Epithelial cell of esophagus (primary cell): ENCODE measurements around the gene UGT1A8.
"Not testable (repeated sequence)": the region's sequence is repeated elsewhere in the genome, so short reads cannot be mapped to it uniquely, and the experiment has no call there.

Experiments
- DNase-seq: peaks from one replicate; pipeline ENCODE4 v3.0.0; 2010; ENCODE audit warnings: low read depth
- H3K4me3 ChIP-seq: 2 replicates; pipeline ENCODE4 v1.5.1; 2011; ENCODE audit warnings: mild to moderate bottlenecking, low read length, control low read depth
- CTCF ChIP-seq: IDR thresholded peaks from 2 replicates; pipeline ENCODE4 v1.5.1; 2011; ENCODE audit warnings: low read depth, mild to moderate bottlenecking, low read length, control low read depth, inconsistent platforms; ENCODE audit not compliant: insufficient read depth; ENCODE audit errors: missing control alignments

Gene UGT1A8

DNA sequence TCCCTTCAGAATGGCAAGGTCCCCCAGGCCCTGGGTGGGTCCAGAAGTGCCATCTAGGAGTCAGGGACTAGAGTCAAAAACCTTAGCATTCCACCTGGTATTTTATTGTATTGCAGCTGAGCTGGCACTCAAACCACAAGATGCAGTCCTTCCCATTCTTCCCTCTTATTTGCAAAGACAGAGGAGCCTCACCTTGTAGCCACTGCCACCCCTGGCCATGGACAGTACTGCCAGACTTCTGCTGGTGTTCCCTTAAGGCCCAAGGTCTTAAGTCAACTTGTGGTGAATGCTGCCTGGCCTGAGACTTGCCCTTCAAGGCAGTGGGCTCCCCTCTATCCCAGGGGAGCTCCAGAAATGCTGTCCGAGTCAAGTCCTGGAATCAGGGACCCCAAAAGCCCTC is 25.7 kb downstream of the UGT1A8 start:
- DNase-seq: peak; percentile 49
- peak; percentile 44 for TF ChIP-seq CTCF
- no peak overlapping the region for H3K4me3 ChIP-seq

DNA sequence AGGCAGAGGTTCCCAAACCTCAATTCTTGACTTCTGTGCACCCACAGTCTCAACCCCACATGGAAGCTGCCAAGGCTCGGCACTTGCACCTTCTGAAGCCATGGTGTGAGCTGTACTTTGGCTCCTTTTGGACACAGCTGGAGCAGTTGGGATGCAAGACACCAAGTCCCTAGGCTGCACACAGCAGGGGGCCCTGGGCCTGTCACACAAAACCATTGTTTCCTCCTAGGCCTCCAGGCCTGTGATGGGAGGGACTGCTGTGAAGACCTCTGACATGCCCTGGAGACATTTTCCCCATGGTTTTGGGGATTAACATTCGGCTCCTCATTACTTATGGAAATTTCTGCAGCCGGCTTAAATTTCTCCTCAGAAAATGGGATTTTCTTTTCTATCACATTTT is 28.6 kb downstream of the UGT1A8 start:
- H3K4me3 ChIP-seq, DNase-seq: not testable (repeated sequence)

DNA sequence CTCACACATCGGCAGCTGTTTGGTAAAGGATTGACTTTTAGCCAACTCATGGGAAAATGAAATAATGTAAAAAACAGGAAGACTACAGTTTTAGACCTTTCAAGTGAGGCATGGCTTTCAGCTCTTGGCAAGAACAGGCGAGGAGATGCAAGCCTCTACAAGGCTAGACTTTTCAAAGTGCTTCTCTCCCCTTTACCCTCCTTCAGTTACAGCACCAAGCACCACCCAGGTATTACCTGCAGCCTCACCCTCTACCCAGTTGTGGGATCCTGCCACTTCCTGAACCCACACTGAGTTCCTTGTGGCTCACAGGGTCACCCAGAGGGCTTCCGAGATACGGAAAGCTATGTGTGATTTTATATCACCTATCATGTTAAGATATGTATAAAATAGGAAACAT is 33.5 kb downstream of the UGT1A8 start:
- peak; percentile 79 for DNase-seq
- TF ChIP-seq CTCF: no peak

GRCh38 chr2:233651430-233651829 is 34.0 kb downstream of the UGT1A8 start:
- TF ChIP-seq CTCF: no peak
- no peak overlapping the region for H3K4me3 ChIP-seq
- no peak for DNase-seq

More for the DNA sequence above, 33.5 kb downstream of the UGT1A8 start:
- no peak overlapping the region for H3K4me3 ChIP-seq

DNA sequence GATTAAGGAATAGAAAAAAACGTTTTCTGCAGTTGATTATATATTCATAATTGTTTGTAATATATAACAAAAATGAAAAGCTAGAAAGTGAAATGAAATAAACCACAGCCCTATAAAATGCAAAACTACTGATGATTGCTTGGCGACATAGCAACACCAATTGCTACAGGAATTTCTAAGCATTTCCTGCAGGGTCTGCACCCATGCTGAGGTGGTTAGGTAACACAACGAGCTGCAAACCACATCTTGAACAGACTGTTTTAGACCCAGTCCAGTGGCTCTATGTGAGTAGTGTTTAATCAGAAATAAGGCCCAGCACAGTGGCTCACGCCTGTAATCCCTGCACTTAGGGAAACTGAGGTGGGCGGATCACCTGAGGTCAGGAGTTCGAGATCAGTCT is 37.1 kb downstream of the UGT1A8 start:
- TF ChIP-seq CTCF: no peak
- no peak overlapping the region for H3K4me3 ChIP-seq
- DNase-seq: no peak

- no peak overlapping the region for H3K4me3 ChIP-seq
- no peak for DNase-seq
- TF ChIP-seq CTCF: no peak
Observed at GRCh38 chr2:233655043-233655442, 37.6 kb downstream of the UGT1A8 start.

DNA sequence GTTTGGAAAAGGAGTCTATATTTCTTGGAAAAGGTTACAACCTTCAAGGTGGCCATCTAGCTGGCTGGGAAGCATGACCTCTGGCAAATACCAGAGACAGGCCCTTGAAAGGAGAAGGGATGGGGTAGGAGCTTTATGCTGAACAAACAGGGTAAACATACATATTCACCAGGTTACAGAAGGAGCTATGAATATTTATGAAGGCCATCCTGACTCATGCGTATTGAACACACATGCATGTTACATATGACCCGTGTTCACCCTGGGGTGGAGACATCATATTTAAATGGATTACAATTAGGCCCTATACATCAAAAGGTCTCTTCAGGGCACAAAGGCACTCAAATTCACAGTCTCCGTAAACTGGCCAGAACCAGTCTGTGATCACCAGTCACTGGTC is 38.5 kb downstream of the UGT1A8 start:
- H3K4me3 ChIP-seq, DNase-seq: not testable (repeated sequence)

DNA sequence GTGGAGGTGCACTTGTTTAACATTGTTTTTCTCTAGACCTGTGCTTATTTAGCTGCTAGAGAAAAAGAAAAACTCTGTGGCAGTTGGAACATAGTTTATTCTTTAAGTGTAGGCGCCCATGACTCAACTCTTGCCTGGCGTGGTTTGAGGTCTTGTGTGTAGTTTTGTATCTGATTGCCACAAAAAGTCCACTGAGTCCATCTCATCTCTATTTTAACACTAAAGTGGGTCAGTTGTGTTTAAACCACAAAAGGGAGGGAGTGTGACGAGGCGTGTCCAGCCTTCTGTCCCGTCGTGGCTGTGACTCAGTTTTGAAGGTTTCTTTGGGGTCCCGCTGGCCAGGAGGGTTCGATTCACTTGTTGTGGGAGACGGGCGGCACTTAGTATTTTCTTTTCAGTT is 39.0 kb downstream of the UGT1A8 start:
- TF ChIP-seq CTCF: no peak

More for the DNA sequence above, 39.0 kb downstream of the UGT1A8 start:
- no peak overlapping the region for H3K4me3 ChIP-seq
- DNase-seq: no peak
